ENCODE data around the gene YLPM1. TPM values are rescaled to one million over a fixed set of nuclear protein-coding genes. Genes with fewer than 3 reads are reported as not detected.
A peak's percentile ranks its signal among the peaks of the same experiment; 100 is the strongest.

The YLPM1 gene
- total RNA-seq, 1 donor from 2014 or later, result 62.0 TPM

- FAIRE-seq, result no peak
- no peak for DNase-seq (ENCODE audit: low spot score in 2 of 2)
Observed at GRCh38 chr14:74865156-74865555, 102.0 kb downstream of the YLPM1 start.

DNA sequence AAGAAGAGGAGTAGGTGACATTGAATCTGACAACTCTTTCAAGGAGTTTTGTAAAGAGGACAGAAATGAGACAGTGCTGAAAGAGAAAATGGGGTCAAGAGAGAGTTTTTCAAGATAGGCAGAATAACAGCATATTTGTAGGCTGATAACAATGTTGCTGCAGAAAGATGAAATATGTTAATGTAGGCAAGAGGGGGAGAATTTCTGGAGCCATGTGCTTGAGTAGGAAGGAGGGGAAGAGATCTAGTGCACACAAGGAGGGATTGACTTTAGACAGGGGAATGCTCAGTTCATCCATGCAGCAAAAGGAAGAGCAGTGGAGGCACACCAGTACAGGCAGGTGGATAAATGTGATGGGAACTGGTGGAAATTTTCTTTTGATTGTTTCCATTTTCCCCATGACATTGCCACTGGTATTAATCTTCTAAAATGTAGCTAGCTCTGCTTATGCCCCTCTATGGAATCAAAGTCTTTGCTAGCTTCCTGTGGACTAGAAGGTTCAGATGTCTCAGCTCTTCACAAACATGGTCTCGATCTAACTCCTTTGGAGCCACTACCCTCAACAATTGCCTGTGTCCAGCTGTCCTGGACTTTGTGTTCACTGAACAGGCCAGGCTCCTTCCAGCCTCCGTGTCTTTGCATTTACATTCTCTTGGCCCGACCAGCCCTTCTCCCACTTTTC, 103.7 kb downstream of the YLPM1 start:
- no peak for FAIRE-seq
- no peak for DNase-seq (ENCODE audit: low spot score in 2 of 2)

DNA sequence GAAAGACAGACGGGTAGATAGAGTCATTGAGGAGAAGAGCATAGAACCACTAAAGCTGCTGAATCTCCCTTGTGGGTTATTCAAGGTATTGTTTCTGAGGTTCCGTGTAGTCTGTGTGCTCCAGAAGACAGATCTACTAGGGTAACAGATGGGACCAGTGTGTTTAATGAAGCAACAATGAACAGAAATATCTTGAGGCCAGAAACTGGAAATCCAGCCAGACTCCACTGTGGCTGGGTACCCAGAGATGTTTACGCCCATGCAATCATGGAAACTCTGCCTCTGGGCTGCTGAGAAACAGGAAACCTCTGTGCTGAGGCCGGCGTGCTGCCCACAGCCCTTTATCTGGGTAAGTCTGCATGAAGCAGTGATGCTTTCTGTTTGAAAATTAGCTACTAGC, 104.6 kb downstream of the YLPM1 start:
- FAIRE-seq (no peak), DNase-seq (ENCODE audit: low spot score in 2 of 2) (no peak)

- no peak for DNase-seq (ENCODE audit: low spot score in 2 of 2)
- no peak for FAIRE-seq
Observed at GRCh38 chr14:74868739-74869138, 105.6 kb downstream of the YLPM1 start.

DNA sequence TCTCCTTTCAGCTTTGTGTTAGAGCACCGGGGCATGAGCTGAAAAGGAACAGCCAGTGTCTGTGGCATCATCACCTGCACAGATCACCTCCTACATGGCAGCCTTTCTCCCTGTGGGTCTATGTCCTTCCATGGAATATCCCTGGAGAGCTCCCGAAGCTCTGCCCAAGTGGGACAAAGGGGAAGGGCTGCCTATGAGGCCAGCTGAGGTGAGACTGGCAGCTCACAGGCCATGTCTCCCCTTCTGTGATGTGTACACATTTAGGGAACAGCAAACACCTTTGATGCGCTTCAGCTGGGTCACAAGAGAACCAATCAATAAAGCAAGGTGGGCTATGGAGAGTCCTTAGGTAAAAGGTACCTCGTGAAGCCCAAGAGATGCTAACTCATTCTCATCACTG, 108.7 kb downstream of the YLPM1 start:
- DNase-seq (ENCODE audit: low spot score in 2 of 2) (no peak), FAIRE-seq (no peak)

- DNase-seq (ENCODE audit: low spot score in 2 of 2), result no peak
- no peak for FAIRE-seq
Observed at GRCh38 chr14:74875204-74875603, 112.1 kb downstream of the YLPM1 start.

- DNase-seq (ENCODE audit: low spot score in 2 of 2) (no peak), FAIRE-seq (no peak)
Observed at GRCh38 chr14:74875941-74876913, 113.1 kb downstream of the YLPM1 start, which contains the start of gene PROX2. PROX2 (minus strand) TSS chr14:74876145; CDS start chr14:74863834, 12,311 bp downstream.

DNA sequence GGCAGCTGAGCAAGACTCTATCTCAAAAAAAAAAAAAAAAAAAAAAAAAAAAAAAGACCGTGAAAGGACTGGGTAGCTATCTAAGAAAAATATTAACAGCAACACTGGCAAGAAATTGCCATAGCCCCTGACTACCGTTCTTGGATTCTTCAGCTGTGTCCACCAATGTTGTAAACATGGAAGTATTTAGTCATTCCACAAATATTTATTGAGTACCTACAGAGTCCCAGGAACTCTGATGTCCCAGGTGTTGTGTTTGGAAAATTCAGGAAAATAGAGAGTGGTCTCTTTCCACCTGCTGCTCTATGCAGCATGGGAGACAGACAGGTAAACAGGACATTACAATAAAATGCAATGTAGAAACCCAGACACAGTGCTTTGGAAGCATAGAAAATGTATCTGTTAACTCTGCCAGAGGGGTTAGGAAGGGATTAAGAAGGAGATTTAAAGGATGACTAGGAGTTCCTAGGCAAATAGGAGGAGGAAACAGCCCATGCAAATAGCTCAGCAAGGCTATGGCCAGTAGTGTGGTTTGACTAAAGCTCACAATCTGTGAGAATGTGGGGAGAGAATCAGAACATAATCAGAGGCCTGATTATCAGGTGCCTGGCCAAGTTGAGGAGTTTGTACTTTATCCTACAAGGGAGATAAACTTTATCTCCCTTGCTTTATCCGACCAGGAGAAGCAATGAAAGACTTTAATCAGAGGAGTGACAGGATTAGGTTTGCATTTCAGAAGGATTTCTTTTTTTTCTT, 116.5 kb downstream of the YLPM1 start:
- no peak for FAIRE-seq
- DNase-seq (ENCODE audit: low spot score in 2 of 2), result no peak

- DNase-seq (ENCODE audit: low spot score in 2 of 2) (peak; percentile 95 to 97), FAIRE-seq (no peak)
Observed at GRCh38 chr14:74881431-74882102, 118.5 kb downstream of the YLPM1 start, which contains the start of gene DLST. DLST (plus strand) TSS chr14:74881916; CDS start chr14:74881954, 38 bp downstream.

GRCh38 chr14:74882103-74882920, 119.2 kb downstream of the YLPM1 start:
- DNase-seq (ENCODE audit: low spot score in 2 of 2), result peak in 1 of 2 donors; percentile 48

More at GRCh38 chr14:74882103-74882920, 119.2 kb downstream of the YLPM1 start:
- FAIRE-seq, result no peak

Other genes with a start within 250 kb of the YLPM1 start
- gene LTBP2, start 151.1 kb upstream of the YLPM1 start, total RNA-seq, result 1.2 TPM
- 39.5 TPM for gene AREL1, start 50.2 kb upstream of the YLPM1 start, total RNA-seq
- gene FCF1, start 50.2 kb upstream of the YLPM1 start, total RNA-seq, result 21.2 TPM
- not detected for gene PROX2, start 112.8 kb downstream of the YLPM1 start, total RNA-seq
- 28.5 TPM for gene DLST, start 118.6 kb downstream of the YLPM1 start, total RNA-seq
- gene RPS6KL1, start 159.9 kb downstream of the YLPM1 start, total RNA-seq, result 23.6 TPM
- gene PGF, start 192.3 kb downstream of the YLPM1 start, total RNA-seq, result 2.9 TPM
- 26.5 TPM for gene EIF2B2, start 239.6 kb downstream of the YLPM1 start, total RNA-seq

Data from frontal cortex (tissue), 4 donors.